Measurements from ENCODE around the gene TMEM266. TPM values are rescaled to one million over a fixed set of nuclear protein-coding genes. Genes with fewer than 3 reads are reported as not detected.

The TMEM266 gene
- total and polyA plus RNA-seq, 2 experiments from 2014 or later = 0.42 to 5.0 TPM

GRCh38 chr15:76118767-76119166 is 59.0 kb downstream of the TMEM266 start (continued):
- TF ChIP-seq, protein P1, sequence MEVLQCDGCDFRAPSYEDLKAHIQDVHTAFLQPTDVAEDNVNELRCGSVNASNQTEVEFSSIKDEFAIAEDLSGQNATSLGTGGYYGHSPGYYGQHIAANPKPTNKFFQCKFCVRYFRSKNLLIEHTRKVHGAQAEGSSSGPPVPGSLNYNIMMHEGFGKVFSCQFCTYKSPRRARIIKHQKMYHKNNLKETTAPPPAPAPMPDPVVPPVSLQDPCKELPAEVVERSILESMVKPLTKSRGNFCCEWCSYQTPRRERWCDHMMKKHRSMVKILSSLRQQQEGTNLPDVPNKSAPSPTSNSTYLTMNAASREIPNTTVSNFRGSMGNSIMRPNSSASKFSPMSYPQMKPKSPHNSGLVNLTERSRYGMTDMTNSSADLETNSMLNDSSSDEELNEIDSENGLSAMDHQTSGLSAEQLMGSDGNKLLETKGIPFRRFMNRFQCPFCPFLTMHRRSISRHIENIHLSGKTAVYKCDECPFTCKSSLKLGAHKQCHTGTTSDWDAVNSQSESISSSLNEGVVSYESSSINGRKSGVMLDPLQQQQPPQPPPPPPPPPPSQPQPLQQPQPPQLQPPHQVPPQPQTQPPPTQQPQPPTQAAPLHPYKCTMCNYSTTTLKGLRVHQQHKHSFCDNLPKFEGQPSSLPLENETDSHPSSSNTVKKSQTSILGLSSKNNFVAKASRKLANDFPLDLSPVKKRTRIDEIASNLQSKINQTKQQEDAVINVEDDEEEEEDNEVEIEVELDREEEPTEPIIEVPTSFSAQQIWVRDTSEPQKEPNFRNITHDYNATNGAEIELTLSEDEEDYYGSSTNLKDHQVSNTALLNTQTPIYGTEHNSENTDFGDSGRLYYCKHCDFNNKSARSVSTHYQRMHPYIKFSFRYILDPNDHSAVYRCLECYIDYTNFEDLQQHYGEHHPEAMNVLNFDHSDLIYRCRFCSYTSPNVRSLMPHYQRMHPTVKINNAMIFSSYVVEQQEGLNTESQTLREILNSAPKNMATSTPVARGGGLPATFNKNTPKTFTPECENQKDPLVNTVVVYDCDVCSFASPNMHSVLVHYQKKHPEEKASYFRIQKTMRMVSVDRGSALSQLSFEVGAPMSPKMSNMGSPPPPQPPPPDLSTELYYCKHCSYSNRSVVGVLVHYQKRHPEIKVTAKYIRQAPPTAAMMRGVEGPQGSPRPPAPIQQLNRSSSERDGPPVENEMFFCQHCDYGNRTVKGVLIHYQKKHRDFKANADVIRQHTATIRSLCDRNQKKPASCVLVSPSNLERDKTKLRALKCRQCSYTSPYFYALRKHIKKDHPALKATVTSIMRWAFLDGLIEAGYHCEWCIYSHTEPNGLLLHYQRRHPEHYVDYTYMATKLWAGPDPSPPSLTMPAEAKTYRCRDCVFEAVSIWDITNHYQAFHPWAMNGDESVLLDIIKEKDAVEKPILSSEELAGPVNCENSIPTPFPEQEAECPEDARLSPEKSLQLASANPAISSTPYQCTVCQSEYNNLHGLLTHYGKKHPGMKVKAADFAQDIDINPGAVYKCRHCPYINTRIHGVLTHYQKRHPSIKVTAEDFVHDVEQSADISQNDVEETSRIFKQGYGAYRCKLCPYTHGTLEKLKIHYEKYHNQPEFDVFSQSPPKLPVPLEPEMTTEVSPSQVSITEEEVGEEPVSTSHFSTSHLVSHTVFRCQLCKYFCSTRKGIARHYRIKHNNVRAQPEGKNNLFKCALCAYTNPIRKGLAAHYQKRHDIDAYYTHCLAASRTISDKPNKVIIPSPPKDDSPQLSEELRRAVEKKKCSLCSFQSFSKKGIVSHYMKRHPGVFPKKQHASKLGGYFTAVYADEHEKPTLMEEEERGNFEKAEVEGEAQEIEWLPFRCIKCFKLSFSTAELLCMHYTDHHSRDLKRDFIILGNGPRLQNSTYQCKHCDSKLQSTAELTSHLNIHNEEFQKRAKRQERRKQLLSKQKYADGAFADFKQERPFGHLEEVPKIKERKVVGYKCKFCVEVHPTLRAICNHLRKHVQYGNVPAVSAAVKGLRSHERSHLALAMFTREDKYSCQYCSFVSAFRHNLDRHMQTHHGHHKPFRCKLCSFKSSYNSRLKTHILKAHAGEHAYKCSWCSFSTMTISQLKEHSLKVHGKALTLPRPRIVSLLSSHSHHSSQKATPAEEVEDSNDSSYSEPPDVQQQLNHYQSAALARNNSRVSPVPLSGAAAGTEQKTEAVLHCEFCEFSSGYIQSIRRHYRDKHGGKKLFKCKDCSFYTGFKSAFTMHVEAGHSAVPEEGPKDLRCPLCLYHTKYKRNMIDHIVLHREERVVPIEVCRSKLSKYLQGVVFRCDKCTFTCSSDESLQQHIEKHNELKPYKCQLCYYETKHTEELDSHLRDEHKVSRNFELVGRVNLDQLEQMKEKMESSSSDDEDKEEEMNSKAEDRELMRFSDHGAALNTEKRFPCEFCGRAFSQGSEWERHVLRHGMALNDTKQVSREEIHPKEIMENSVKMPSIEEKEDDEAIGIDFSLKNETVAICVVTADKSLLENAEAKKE (CRISPR knock-in tag; IDR thresholded peaks at IDR 0.05) = no peak
- no peak for TF ChIP-seq POLR2AphosphoS5 (IDR thresholded peaks at IDR 0.05; ENCODE audit: low read depth)
- no peak for TF ChIP-seq ZNF114 (CRISPR knock-in tag; IDR thresholded peaks at IDR 0.05)
- TF ChIP-seq CTCF (conservative IDR thresholded peaks at IDR 0.05; ENCODE audit: low read depth in 2 of 2) = no peak
- TF ChIP-seq JUNB (IDR thresholded peaks at IDR 0.05; ENCODE audit: unreplicated experiment) = no peak
- TF ChIP-seq STAT1 (IDR thresholded peaks at IDR 0.05; ENCODE audit: unreplicated experiment) = no peak

DNA sequence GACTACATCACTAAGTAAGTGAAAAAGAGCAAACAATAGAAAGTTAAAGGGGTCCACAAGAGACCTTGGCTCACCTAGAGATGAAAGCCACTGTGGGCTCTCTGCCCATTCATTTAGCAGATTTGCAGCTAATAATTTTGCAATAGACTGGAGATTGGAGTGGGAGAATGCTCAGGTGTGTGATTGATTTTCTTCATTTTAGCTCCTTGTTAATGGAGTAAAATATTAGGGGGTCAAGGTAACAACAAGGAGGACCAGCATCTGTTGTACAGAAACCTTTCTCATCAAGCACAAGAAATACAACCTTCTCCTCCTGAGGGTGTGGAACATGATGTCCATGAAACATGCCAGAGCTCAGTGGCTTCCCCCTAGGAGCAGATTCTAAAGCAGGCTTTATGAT is 63.2 kb downstream of the TMEM266 start:
- H3K4me3 Mint-ChIP-seq = no peak overlapping the region
- ATAC-seq = no peak

More for the DNA sequence above, 63.2 kb downstream of the TMEM266 start:
- TF ChIP-seq CREB1 (CRISPR knock-in tag; IDR thresholded peaks at IDR 0.05; ENCODE audit: low read depth) (no peak), POLR2AphosphoS5 (IDR thresholded peaks at IDR 0.05; ENCODE audit: low read depth) (no peak), EZH2phosphoT487 (IDR thresholded peaks at IDR 0.05; ENCODE audit: unreplicated experiment) (no peak), ZNF331 (CRISPR knock-in tag; IDR thresholded peaks at IDR 0.05; ENCODE audit: low read depth) (no peak)
- TF ChIP-seq, protein P1 (CRISPR knock-in tag; IDR thresholded peaks at IDR 0.05) = no peak
- Histone ChIP-seq H4K20me1 (replicated peaks; ENCODE audit: insufficient read depth) (no peaks in the 10 kb centered on the region), H3K4me2 (no peak overlapping the region), H3K27ac (ENCODE audit: low read depth) (no peak overlapping the region), H3K4me3 (no peak overlapping the region), H3K4me1 (ENCODE audit: insufficient read depth) (no peaks in the 10 kb centered on the region), H3F3A (replicated peaks; ENCODE audit: low read depth) (no peaks in the 10 kb centered on the region), H3K79me2 (replicated peaks; ENCODE audit: insufficient read depth) (no peaks in the 10 kb centered on the region), H3K27me3 (ENCODE audit: insufficient read depth) (no peaks in the 10 kb centered on the region), H3K36me3 (ENCODE audit: insufficient read depth) (no peaks in the 10 kb centered on the region), H3K9me2 (ENCODE audit: insufficient read depth) (no peaks in the 10 kb centered on the region), H2AFZ (no peak overlapping the region)
- Mint-ChIP-seq H3K36me3 (ENCODE audit: low read depth) (no peaks in the 10 kb centered on the region), H3K9me3 (0 out of 3 replicates have a peak, but pooled peaks cover 2% of the 10 kb centered on the region), H3K27me3 (ENCODE audit: insufficient read depth, low read depth, poor library complexity) (peaks cover 2% of the 10 kb centered on the region), H3K4me1 (peaks cover under 1% of the 10 kb centered on the region; the same call in 2 of the 3 replicates), H3K27ac (no peak overlapping the region)
- DNase-seq (ENCODE audit: low spot score) = no peak

Measured in GM23338 (cell line).